GM12801 (cell line): ENCODE measurements around the gene RREB1.

Experiments
- TF ChIP-seq, protein P1 (sequence below): IDR thresholded peaks from one replicate; pipeline ENCODE4 v1.5.1; 2011; ENCODE audit warnings: control low read depth; ENCODE audit not compliant: insufficient read length; ENCODE audit errors: extremely low read depth

Gene RREB1

DNA sequence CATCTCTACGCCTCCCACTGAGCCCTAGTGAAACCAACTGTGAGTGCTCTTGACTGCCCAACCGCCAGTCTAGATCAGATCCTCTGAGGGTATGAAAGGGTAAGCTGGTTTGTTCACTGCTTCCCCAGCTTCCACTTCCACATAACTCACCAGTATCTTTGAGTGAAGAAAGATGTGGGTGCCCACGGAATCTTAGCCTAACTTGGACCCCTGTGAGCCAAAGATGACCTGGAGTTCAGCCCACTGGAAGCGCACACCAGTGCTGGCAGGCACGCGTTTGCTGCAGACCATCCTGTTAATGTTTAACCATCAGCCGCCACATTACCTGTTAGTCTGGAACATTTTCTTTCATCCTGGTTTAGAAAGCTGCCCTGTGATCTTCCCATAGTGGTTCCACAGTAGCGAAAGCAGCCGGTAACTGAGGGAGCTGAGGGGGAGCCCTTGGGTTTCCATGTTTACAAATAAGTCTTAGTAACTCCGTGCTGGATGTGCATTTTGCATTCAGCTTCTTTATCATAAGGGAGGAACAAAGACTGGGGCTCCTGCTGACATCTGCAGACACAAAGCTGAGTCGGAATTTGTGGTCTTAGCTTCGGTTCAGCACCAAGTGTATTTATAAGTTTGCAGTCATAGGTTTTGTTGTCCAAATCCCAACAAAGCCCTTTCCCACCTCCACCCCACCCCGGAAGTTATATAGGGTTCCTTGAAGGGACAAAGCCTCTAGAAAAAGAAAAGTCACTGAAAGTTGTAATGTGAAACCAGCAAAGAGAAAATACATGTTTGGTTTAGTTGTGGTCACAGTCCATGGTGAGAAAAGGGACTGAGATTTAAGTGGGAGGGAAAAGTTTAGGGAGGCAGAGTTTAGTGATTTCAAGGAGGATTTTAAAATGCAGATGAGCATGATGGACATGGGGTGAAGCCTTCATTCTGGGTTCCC, 134.2 kb downstream of the RREB1 start:
- TF ChIP-seq, protein P1, sequence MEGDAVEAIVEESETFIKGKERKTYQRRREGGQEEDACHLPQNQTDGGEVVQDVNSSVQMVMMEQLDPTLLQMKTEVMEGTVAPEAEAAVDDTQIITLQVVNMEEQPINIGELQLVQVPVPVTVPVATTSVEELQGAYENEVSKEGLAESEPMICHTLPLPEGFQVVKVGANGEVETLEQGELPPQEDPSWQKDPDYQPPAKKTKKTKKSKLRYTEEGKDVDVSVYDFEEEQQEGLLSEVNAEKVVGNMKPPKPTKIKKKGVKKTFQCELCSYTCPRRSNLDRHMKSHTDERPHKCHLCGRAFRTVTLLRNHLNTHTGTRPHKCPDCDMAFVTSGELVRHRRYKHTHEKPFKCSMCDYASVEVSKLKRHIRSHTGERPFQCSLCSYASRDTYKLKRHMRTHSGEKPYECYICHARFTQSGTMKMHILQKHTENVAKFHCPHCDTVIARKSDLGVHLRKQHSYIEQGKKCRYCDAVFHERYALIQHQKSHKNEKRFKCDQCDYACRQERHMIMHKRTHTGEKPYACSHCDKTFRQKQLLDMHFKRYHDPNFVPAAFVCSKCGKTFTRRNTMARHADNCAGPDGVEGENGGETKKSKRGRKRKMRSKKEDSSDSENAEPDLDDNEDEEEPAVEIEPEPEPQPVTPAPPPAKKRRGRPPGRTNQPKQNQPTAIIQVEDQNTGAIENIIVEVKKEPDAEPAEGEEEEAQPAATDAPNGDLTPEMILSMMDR, result no peak

DNA sequence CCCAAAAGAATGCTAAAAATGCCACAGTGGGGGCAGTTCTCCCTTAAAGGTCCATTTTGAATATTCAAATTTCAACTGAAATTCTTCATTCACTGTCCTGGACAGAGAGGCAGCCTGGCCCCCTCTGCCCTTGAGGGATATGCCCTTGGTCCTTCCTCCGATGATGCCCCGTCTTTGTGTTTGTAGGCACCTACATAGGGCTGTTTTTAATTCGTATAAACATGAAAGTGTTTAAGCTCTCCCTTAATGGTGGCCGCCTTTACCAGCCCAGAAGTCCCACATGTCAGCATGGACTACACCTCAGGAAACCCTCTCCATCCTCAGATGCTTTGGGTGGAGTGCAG, 135.0 kb downstream of the RREB1 start:
- TF ChIP-seq, protein P1, result no peak

- TF ChIP-seq, protein P1, result peak; percentile 39
These were observed 135.6 kb downstream of the RREB1 start for GRCh38 chr6:7243179-7243981.

DNA sequence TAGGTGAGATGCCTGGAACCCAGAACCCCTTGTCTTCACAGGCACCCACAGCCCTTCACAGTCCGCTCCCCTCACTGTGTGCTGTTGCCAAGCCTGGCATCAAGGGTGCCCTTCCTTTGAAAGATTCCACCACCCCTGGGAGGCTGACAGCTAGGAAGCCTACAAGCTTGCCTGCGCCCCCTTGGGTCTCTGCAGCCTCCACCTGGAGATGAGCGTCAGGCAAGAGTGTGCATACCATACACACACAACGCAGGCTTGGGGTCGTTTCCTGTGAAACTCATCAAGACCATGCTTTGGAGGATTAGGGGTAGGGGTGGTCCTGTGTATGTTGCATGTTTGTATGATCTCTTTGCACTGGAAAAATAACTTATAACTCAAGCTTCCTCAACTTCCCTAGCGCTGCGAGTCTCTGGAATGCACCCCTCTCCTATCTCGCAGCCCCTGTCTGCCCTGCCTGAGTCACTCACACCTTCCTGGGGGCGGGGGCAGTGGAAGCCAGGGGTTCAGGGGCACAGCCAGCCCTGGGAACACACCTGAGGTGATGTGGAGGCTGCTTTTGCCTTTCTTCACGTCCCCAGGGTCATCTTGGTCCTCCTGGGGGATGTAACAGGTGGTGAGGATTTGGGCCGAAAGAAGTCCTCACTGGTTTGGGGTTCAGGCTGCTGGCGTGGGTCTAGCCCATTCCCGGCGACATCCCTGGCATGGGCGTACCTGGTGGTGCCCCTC, 138.1 kb downstream of the RREB1 start:
- TF ChIP-seq, protein P1, result no peak

- TF ChIP-seq, protein P1, result no peak
These were observed 138.8 kb downstream of the RREB1 start for GRCh38 chr6:7246401-7247178.

GRCh38 chr6:7247179-7247456, 139.4 kb downstream of the RREB1 start:
- TF ChIP-seq, protein P1, result no peak
